Activated gamma-delta T cell (primary cell): ENCODE data around the gene USP17L18.
"Not testable (repeated sequence)": the region's sequence is repeated elsewhere in the genome, so short reads cannot be mapped to it uniquely, and the experiment has no call there.

Experiments used
- DNase-seq: peaks from one replicate; lab custom pipeline; 2025; lab: John Stamatoyannopoulos, UW
- total RNA-seq, 2 donors: gene quantifications; one replicate each; lab custom pipeline; 2026; lab: John Stamatoyannopoulos, UW

Gene USP17L18, protein sequence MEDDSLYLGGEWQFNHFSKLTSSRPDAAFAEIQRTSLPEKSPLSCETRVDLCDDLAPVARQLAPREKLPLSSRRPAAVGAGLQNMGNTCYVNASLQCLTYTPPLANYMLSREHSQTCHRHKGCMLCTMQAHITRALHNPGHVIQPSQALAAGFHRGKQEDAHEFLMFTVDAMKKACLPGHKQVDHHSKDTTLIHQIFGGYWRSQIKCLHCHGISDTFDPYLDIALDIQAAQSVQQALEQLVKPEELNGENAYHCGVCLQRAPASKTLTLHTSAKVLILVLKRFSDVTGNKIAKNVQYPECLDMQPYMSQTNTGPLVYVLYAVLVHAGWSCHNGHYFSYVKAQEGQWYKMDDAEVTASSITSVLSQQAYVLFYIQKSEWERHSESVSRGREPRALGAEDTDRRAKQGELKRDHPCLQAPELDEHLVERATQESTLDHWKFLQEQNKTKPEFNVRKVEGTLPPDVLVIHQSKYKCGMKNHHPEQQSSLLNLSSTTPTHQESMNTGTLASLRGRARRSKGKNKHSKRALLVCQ
- 0 reads per million in 2 donors for total RNA-seq

DNA sequence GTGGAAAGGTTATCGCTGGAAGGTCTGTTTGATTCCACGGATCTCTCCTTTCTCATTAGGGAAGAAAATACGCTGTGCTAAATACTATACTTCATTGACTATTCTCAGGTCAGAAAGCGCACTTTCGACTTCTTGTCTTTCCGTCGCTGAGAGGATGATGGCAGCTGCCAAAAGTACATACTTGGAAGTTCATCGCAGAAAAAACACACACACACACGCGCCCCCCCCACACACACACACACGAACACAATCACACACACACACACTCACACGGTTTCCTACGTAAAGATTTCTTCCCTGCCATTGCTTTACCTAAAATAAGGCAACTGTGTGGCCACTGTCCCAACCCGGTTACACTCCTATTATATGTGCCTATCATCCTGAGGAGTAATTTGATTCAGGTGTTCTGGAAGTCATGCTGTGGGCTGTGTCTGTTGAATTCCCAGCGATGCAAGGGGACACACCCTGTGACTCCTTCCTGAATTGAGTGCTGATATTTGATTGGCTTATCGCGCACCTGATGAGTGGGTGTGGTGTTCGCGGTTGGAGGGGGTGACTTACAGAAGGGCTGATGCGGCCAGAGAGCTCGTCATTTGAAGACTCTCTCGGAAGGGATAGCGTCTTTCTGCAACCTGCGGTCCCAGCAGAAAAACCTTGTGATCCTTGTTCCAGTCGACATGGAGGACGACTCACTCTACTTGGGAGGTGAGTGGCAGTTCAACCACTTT is at the start of gene USP17L18:
Gene USP17L18, plus strand, starts transcription at position 678 of the 728 bp plus-strand sequence. Its CDS starts 0 bp downstream, at position 678.
- not testable (repeated sequence) for DNase-seq

DNA sequence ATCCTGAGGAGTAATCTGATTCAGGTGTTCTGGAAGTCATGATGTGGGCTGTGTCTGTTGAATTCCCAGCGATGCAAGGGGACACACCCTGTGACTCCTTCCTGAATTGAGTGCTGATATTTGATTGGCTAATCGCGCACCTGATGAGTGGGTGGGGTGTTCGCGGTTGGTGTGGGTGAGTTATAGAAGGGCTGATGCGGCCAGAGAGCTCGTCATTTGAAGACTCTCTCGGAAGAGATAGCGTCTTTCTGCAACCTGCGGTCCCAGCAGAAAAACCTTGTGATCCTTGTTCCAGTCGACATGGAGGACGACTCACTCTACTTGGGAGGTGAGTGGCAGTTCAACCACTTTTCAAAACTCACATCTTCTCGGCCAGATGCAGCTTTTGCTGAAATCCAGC is 38.1 kb upstream of the USP17L18 start, which contains the start of gene USP17L10:
Gene USP17L10, plus strand, starts transcription at position 301 of the 400 bp plus-strand sequence. Its CDS starts 0 bp downstream, at position 301.
- not testable (repeated sequence) for DNase-seq

GRCh38 chr4:9214701-9215100 is 33.7 kb upstream of the USP17L18 start:
- DNase-seq = not testable (repeated sequence)

GRCh38 chr4:9215105-9215504 is 33.3 kb upstream of the USP17L18 start, which contains the start of gene USP17L11:
Gene USP17L11, plus strand, starts transcription at chr4:9215405. Its CDS starts 0 bp downstream, at chr4:9215405.
- DNase-seq = not testable (repeated sequence)

DNA sequence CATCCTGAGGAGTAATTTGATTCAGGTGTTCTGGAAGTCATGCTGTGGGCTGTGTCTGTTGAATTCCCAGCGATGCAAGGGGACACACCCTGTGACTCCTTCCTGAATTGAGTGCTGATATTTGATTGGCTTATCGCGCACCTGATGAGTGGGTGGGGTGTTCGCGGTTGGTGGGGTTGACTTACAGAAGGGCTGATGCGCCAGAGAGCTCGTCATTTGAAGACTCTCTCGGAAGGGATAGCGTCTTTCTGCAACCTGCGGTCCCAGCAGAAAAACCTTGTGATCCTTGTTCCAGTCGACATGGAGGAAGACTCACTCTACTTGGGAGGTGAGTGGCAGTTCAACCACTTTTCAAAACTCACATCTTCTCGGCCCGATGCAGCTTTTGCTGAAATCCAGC is 28.6 kb upstream of the USP17L18 start, which contains the start of gene USP17L12:
Gene USP17L12, plus strand, starts transcription at position 301 of the 400 bp plus-strand sequence. Its CDS starts 0 bp downstream, at position 301.
- not testable (repeated sequence) for DNase-seq

DNA sequence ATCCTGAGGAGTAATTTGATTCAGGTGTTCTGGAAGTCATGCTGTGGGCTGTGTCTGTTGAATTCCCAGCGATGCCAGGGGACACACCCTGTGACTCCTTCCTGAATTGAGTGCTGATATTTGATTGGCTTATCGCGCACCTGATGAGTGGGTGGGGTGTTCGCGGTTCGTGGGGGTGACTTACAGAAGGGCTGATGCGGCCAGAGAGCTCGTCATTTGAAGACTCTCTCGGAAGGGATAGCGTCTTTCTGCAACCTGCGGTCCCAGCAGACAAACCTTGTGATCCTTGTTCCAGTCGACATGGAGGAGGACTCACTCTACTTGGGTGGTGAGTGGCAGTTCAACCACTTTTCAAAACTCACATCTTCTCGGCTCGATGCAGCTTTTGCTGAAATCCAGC is 23.8 kb upstream of the USP17L18 start, which contains the start of gene USP17L13:
Gene USP17L13, plus strand, starts transcription at position 301 of the 400 bp plus-strand sequence. Its CDS starts 0 bp downstream, at position 301.
- not testable (repeated sequence) for DNase-seq

DNA sequence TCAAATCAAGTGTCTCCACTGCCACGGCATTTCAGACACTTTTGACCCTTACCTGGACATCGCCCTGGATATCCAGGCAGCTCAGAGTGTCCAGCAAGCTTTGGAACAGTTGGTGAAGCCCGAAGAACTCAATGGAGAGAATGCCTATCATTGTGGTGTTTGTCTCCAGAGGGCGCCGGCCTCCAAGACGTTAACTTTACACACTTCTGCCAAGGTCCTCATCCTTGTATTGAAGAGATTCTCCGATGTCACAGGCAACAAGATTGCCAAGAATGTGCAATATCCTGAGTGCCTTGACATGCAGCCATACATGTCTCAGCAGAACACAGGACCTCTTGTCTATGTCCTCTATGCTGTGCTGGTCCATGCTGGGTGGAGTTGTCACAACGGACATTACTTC is 18.2 kb upstream of the USP17L18 start:
- DNase-seq = not testable (repeated sequence)

DNA sequence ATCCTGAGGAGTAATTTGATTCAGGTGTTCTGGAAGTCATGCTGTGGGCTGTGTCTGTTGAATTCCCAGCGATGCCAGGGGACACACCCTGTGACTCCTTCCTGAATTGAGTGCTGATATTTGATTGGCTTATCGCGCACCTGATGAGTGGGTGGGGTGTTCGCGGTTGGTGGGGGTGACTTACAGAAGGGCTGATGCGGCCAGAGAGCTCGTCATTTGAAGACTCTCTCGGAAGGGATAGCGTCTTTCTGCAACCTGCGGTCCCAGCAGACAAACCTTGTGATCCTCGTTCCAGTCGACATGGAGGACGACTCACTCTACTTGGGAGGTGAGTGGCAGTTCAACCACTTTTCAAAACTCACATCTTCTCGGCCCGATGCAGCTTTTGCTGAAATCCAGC is 14.3 kb upstream of the USP17L18 start, which contains the start of gene USP17L15:
Gene USP17L15, plus strand, starts transcription at position 301 of the 400 bp plus-strand sequence. Its CDS starts 0 bp downstream, at position 301.
- not testable (repeated sequence) for DNase-seq

GRCh38 chr4:9238461-9238860 is 10.0 kb upstream of the USP17L18 start:
- DNase-seq = not testable (repeated sequence)

DNA sequence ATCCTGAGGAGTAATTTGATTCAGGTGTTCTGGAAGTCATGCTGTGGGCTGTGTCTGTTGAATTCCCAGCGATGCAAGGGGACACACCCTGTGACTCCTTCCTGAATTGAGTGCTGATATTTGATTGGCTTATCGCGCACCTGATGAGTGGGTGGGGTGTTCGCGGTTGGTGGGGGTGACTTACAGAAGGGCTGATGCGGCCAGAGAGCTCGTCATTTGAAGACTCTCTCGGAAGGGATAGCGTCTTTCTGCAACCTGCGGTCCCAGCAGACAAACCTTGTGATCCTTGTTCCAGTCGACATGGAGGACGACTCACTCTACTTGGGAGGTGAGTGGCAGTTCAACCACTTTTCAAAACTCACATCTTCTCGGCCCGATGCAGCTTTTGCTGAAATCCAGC is 4.9 kb upstream of the USP17L18 start, which contains the start of gene USP17L17:
Gene USP17L17, plus strand, starts transcription at position 301 of the 400 bp plus-strand sequence. Its CDS starts 0 bp downstream, at position 301.
- DNase-seq = not testable (repeated sequence)

GRCh38 chr4:9253078-9253477 is 4.6 kb downstream of the USP17L18 start, which contains the start of gene USP17L19:
Gene USP17L19, plus strand, starts transcription at chr4:9253378. Its CDS starts 0 bp downstream, at chr4:9253378.
- DNase-seq = not testable (repeated sequence)

DNA sequence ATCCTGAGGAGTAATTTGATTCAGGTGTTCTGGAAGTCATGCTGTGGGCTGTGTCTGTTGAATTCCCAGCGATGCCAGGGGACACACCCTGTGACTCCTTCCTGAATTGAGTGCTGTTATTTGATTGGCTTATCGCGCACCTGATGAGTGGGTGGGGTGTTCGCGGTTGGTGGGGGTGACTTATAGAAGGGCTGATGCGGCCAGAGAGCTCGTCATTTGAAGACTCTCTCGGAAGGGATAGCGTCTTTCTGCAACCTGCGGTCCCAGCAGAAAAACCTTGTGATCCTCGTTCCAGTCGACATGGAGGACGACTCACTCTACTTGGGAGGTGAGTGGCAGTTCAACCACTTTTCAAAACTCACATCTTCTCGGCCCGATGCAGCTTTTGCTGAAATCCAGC is 9.4 kb downstream of the USP17L18 start, which contains the start of gene USP17L20:
Gene USP17L20, plus strand, starts transcription at position 301 of the 400 bp plus-strand sequence. Its CDS starts 0 bp downstream, at position 301.
- DNase-seq = not testable (repeated sequence)

DNA sequence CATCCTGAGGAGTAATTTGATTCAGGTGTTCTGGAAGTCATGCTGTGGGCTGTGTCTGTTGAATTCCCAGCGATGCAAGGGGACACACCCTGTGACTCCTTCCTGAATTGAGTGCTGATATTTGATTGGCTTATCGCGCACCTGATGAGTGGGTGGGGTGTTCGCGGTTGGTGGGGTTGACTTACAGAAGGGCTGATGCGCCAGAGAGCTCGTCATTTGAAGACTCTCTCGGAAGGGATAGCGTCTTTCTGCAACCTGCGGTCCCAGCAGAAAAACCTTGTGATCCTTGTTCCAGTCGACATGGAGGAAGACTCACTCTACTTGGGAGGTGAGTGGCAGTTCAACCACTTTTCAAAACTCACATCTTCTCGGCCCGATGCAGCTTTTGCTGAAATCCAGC is 14.1 kb downstream of the USP17L18 start, which contains the start of gene USP17L21:
Gene USP17L21, plus strand, starts transcription at position 301 of the 400 bp plus-strand sequence. Its CDS starts 0 bp downstream, at position 301.
- not testable (repeated sequence) for DNase-seq

GRCh38 chr4:9267319-9267718 is 18.9 kb downstream of the USP17L18 start, which contains the start of gene USP17L22:
Gene USP17L22, plus strand, starts transcription at chr4:9267619. Its CDS starts 0 bp downstream, at chr4:9267619.
- DNase-seq = not testable (repeated sequence)

DNA sequence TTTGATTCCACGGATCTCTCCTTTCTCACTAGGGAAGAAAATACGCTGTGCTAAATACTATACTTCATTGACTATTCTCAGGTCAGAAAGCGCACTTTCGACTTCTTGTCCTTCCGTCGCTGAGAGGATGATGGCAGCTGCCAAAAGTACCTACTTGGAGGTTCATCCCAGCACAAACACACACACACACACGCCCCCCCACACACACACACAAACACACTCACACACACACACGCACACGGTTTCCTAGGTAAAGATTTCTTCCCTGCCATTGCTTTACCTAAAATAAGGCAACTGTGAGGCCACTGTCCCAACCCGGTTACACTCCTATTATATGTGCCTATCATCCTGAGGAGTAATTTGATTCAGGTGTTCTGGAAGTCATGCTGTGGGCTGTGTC is 23.3 kb downstream of the USP17L18 start:
- DNase-seq = not testable (repeated sequence)
